ENCODE data around the gene SIX6.
"Not testable (repeated sequence)": the region's sequence is repeated elsewhere in the genome, so short reads cannot be mapped to it uniquely, and the experiment has no call there.

SIX6 gene

GRCh38 chr14:60508707-60509437 lies at the start of gene SIX6:
Gene SIX6, plus strand, starts transcription at chr14:60509146. Its CDS starts 253 bp downstream, at chr14:60509399.
- no peak for DNase-seq

DNA sequence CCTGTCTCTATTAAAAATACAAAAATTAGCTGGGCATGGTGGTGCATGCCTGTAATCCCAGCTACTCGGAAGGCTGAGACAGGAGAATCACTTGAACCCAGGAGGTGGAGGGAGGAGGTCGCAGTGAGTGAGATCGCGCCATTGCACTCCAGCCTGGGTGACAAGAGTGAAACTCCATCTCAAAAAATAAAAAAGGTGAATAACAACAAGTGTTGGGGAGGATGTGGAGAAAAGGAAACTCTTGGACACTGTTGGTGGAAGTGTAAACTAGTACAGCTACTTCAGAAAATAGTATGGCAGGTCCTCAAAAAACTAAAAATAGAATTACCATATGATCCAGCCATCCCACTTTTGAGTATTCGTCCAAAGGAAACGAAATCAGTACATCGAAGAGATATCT lies 28.7 kb upstream of the SIX6 start:
- DNase-seq, result not testable (repeated sequence)

DNA sequence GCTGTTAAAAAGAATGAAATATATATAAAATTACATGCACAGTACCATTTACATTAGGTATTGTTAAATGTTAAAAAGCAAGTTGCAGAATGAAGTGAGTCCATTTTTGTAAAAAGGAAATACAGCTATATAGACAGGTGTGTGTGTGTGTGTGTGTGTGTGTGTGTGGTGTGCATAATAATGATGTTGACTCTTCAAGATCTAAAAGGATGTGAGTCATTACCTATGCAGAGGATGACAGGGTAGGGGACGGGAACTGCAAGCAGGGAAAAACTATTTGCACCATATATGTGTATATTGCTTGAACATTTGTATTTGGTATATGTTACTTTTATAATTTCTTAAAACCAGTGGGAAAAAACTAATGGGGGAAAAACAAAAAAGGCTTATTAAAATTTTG lies 26.2 kb upstream of the SIX6 start:
- no peak for DNase-seq

DNA sequence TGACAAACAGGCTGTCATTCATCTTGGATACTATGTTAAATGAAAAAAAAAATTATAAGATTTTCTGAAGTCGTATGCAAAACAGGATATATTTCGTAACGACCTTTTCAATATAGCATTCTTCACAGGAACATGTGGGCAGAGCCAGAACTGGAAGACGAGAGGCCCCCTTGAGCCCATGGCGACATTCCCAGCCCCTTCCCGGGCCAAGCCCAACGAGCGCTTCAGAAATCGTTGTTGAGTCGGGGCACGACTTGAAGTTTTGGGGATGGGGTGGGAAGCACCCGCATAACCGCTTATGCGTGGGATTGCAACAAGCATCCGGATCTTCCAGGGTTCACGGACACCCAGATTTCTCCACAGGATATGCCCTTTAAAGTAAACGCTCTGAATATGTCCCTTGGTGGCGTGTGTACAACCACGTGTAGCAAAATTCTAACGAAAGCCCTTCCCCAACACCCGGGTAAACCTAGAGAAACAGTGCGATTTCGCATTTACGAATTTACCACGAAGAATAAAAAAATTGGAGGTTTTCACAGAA lies 23.8 kb upstream of the SIX6 start:
- no peak for DNase-seq

- no peak for DNase-seq
Observed at GRCh38 chr14:60485598-60486251, 23.2 kb upstream of the SIX6 start, which contains the start of gene C14orf39. Gene C14orf39, minus strand, starts transcription at chr14:60486063. Its CDS starts 985 bp downstream, at chr14:60485078.

GRCh38 chr14:60487211-60487610 lies 21.7 kb upstream of the SIX6 start:
- no peak for DNase-seq

- no peak for DNase-seq
Observed at GRCh38 chr14:60488175-60488574, 20.8 kb upstream of the SIX6 start.

GRCh38 chr14:60490270-60490669 lies 18.7 kb upstream of the SIX6 start:
- DNase-seq, result no peak

- no peak for DNase-seq
Observed at GRCh38 chr14:60495946-60496345, 13.0 kb upstream of the SIX6 start.

DNA sequence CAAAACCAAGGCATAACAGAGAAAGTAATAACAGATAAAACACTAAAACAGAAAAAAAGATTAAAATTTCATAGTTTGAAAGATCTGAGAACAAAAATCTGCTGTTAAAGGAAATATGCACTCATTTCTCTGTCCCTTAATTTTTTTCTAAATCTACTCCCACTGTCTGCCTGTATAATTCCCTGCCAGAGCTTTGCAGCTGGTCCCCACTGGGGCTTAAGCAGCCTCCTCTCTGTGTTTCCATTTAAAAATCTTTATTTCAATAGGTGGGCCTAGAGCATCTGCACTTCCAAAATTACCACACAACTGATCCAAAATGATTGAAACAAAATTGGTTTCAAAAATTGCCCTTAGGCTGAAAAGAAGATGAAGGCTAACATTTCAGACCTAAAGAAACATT lies 6.4 kb upstream of the SIX6 start:
- no peak for DNase-seq

GRCh38 chr14:60505448-60505847 lies 3.5 kb upstream of the SIX6 start:
- DNase-seq, result no peak

- no peak for DNase-seq
Observed at GRCh38 chr14:60506010-60506409, 2.9 kb upstream of the SIX6 start.

GRCh38 chr14:60506462-60506984 lies 2.4 kb upstream of the SIX6 start:
- DNase-seq, result no peak

- no peak for DNase-seq
Observed at GRCh38 chr14:60506985-60507829, 1.7 kb upstream of the SIX6 start.

- no peak for DNase-seq
Observed at GRCh38 chr14:60508363-60508706, 611 bp upstream of the SIX6 start.

DNA sequence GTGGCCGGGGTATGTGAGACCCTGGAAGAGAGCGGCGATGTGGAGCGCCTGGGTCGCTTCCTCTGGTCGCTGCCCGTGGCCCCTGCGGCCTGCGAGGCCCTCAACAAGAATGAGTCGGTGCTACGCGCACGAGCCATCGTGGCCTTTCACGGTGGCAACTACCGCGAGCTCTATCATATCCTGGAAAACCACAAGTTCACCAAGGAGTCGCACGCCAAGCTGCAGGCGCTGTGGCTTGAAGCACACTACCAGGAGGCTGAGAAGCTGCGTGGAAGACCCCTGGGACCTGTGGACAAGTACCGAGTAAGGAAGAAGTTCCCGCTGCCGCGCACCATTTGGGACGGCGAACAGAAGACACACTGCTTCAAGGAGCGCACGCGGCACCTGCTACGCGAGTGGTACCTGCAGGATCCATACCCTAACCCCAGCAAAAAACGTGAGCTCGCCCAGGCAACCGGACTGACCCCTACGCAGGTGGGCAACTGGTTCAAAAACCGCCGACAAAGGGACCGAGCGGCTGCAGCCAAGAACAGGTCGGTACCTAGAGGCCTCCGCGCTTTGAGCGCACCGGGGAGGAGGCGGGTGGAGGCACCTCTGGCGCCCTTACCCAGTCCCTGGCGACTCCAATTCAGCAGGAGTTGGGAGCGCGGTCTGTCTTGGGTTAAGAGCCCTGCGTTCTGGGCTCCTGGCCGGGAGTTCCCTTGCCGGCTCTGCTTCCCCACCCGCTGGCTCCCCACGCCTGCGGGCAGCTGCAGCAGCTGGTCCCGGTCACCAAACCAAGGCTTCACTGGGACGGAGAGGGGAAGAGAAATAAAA lies 700 bp downstream of the SIX6 start:
- no peak for DNase-seq

- DNase-seq, result no peak
Observed at GRCh38 chr14:60510254-60510950, 1.5 kb downstream of the SIX6 start.

DNA sequence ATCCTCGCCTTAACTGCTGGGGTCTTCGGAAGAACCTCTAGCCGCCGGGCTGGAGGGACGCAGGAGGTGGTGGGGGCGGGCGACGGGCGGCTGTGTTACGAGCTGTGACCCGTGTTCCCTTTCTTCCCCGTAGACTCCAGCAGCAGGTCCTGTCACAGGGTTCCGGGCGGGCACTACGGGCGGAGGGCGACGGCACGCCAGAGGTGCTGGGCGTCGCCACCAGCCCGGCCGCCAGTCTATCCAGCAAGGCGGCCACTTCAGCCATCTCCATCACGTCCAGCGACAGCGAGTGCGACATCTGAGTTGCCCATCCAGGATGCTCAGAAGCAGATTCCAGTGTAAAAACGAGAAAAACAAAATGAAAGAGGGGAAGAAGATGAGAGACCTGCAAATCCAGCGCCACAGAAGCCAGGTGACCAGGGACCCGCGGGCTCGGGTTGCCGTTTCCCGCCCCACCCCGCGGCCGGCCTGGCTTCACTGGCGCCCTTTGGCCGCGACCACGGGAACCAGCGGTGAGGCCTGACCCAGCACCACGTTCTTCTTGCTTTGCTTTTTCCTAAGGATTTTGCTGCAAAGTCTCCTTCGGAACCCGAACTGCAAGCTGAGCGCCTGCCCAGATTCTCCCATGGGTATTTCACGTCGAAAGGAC lies 2.1 kb downstream of the SIX6 start:
- DNase-seq, result no peak

GRCh38 chr14:60512126-60512525 lies 3.2 kb downstream of the SIX6 start:
- DNase-seq, result no peak

GRCh38 chr14:60512973-60513571 lies 4.1 kb downstream of the SIX6 start:
- DNase-seq, result no peak

DNA sequence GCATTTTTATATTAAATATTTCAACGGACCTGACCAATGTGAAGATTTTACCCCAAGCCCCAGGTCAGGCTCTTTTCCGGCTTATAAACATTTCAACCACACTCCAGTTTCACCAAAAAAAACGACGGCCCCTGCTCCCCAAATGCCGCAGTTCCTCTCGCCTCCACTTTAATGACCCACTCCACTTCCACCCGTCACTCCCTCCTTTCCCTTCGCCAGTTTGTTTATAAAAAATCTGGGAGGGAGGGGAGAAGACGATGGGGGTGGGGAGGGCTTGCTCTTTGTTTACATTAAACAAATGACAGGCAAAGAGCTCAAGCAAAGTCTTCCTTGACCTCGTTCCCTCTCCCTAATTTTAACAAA lies 5.4 kb downstream of the SIX6 start:
- no peak for DNase-seq

Data from stimulated activated CD4-positive, alpha-beta T cell treated with anti-CD3 and anti-CD28 coated beads, Interleukin-4, amount 100 ng/mL, for 24 hours (primary cell).